IMR-90 (cell line): Measurements from ENCODE around the gene SOX30. TPM values are rescaled to one million over a fixed set of nuclear protein-coding genes. Genes with fewer than 3 reads are reported as not detected.

ENCODE experiments used
- ATAC-seq: fragments of 200-7000 bp; cut with Tn5 transposase; 2 replicates; pipeline ENCODE4 v1.9.1; 2020; ENCODE audit warnings: low read depth, mild to moderate bottlenecking, moderate library complexity
- BruUV-seq: library from RNA; stranded (reverse); fragments of 400-500 nt; replicated peaks from 2 replicates; lab custom pipeline; 2021; lab: Mats Ljungman, UMichigan
- CTCF ChIA-PET: fragments of 300-600 bp; formaldehyde crosslinking; extraction: SDS; loops from one replicate; lab custom pipeline; 2021; ENCODE audit warnings: antibody characterized with exemption; lab: Yijun Ruan, JAX
- POLR2A ChIA-PET: fragments of 300-600 bp; sonication (Branson Sonifier 250); formaldehyde crosslinking; loops from one replicate; lab custom pipeline; 2022; ENCODE audit warnings: antibody characterized with exemption; ENCODE audit not compliant: unreplicated experiment; lab: Charles Lee
- DNase-seq: peaks from one replicate; pipeline ENCODE4 v3.0.0; 2013
- H2AFZ ChIP-seq: replicated peaks from 2 replicates; pipeline ENCODE3; 2013; ENCODE audit warnings: low read length, mild to moderate bottlenecking; ENCODE audit not compliant: poor library complexity
- H2AK5ac ChIP-seq: 2 replicates; pipeline ENCODE4 v1.6.1; 2013; ENCODE audit warnings: low read depth, low read length, inconsistent platforms
- H2AK9ac ChIP-seq: replicated peaks from 2 replicates; pipeline ENCODE3; 2013; ENCODE audit warnings: mild to moderate bottlenecking, low read depth, low read length, moderate library complexity; ENCODE audit not compliant: poor library complexity
- H2BK120ac ChIP-seq: 2 replicates; pipeline ENCODE4 v1.6.1; 2013; ENCODE audit warnings: low read depth, low read length, inconsistent platforms
- H2BK15ac ChIP-seq: 3 replicates; pipeline ENCODE4 v1.6.1; 2013; ENCODE audit warnings: low read depth, low read length, inconsistent platforms
- H2BK20ac ChIP-seq: 2 replicates; pipeline ENCODE4 v1.6.1; 2013; ENCODE audit warnings: low read depth, mild to moderate bottlenecking, inconsistent platforms, low read length, moderate library complexity
- H2BK5ac ChIP-seq: 2 replicates; pipeline ENCODE4 v1.6.1; 2013; ENCODE audit warnings: mild to moderate bottlenecking, low read depth, low read length, inconsistent platforms; ENCODE audit not compliant: poor library complexity, severe bottlenecking
- H3K14ac ChIP-seq: replicated peaks from 2 replicates; pipeline ENCODE4 v1.6.1; 2013; ENCODE audit warnings: low read depth, low read length, inconsistent platforms
- H3K18ac ChIP-seq: 2 replicates; pipeline ENCODE4 v1.6.1; 2013; ENCODE audit warnings: low read depth, low read length, control low read depth
- H3K23ac ChIP-seq: 2 replicates; pipeline ENCODE4 v1.6.1; 2013; ENCODE audit warnings: low read depth, low read length, inconsistent platforms
- H3K27ac ChIP-seq: 2 replicates; pipeline ENCODE4 v1.5.1; 2013; ENCODE audit warnings: mild to moderate bottlenecking, control low read depth, low read length; ENCODE audit not compliant: insufficient read depth
- H3K27me3 ChIP-seq: 2 replicates; pipeline ENCODE4 v1.6.1; 2013; ENCODE audit warnings: low read length; ENCODE audit not compliant: control insufficient read depth, insufficient read depth
- H3K36me3 ChIP-seq: 2 replicates; pipeline ENCODE4 v1.6.1; 2013; ENCODE audit warnings: low read length, mixed read lengths; ENCODE audit not compliant: control insufficient read depth, insufficient read depth
- H3K4ac ChIP-seq: 2 replicates; pipeline ENCODE4 v1.6.1; 2013; ENCODE audit warnings: low read depth, low read length, inconsistent platforms
- H3K4me1 ChIP-seq: 2 replicates; pipeline ENCODE4 v1.6.1; 2013; ENCODE audit warnings: low read length, mixed read lengths; ENCODE audit not compliant: control insufficient read depth, insufficient read depth
- H3K4me2 ChIP-seq: 2 replicates; pipeline ENCODE4 v1.6.1; 2013; ENCODE audit warnings: low read depth, mild to moderate bottlenecking, control low read depth, low read length, moderate library complexity
- H3K4me3 ChIP-seq: 2 replicates; pipeline ENCODE4 v1.5.1; 2013; ENCODE audit warnings: low read depth, mild to moderate bottlenecking, control low read depth, low read length, moderate library complexity; ENCODE audit not compliant: insufficient read depth
- H3K56ac ChIP-seq: 2 replicates; pipeline ENCODE4 v1.6.1; 2013; ENCODE audit warnings: low read length, inconsistent platforms; ENCODE audit not compliant: insufficient read depth; ENCODE audit errors: extremely low read depth
- H3K79me1 ChIP-seq, 2 experiments: 2 replicates each; pipeline ENCODE4 v1.6.1; 2013; ENCODE audit warnings: low read length in 2 of 2, inconsistent platforms in 1 of 2, low read depth in 1 of 2
- H3K9ac ChIP-seq: 2 replicates; pipeline ENCODE4 v1.6.1; 2013; ENCODE audit warnings: low read depth, low read length, control low read depth
- H3K9me1 ChIP-seq: 2 replicates; pipeline ENCODE4 v1.6.1; 2013; ENCODE audit warnings: low read length, inconsistent platforms; ENCODE audit not compliant: insufficient read depth
- H3K9me3 ChIP-seq: 2 replicates; pipeline ENCODE4 v1.6.1; 2013; ENCODE audit warnings: low read length; ENCODE audit not compliant: control insufficient read depth, insufficient read depth
- H4K20me1 ChIP-seq: 2 replicates; pipeline ENCODE4 v1.6.1; 2013; ENCODE audit warnings: low read length, inconsistent platforms; ENCODE audit not compliant: insufficient read depth
- H4K5ac ChIP-seq: 2 replicates; pipeline ENCODE4 v1.6.1; 2013; ENCODE audit warnings: mild to moderate bottlenecking, low read depth, low read length, control low read depth
- H4K8ac ChIP-seq, 2 experiments: 2 replicates each; pipeline ENCODE4 v1.6.1; 2013; ENCODE audit warnings: low read depth in 2 of 2, low read length in 2 of 2, control low read depth in 1 of 2, inconsistent platforms in 1 of 2
- H4K91ac ChIP-seq: 2 replicates; pipeline ENCODE4 v1.6.1; 2013; ENCODE audit warnings: low read depth, low read length, inconsistent platforms; ENCODE audit not compliant: insufficient read depth
- BHLHE40 ChIP-seq: fragments of 150-350 bp; IDR thresholded peaks from 2 replicates; pipeline ENCODE4 v1.6.1; 2016; ENCODE audit warnings: mild to moderate bottlenecking, low read depth, low read length
- CEBPB ChIP-seq: IDR thresholded peaks from 2 replicates; pipeline ENCODE4 v1.6.1; 2012; ENCODE audit warnings: low read depth, low read length, improper control_type of control experiment
- ELK1 ChIP-seq: fragments of 150-350 bp; IDR thresholded peaks from 2 replicates; pipeline ENCODE4 v1.6.1; 2016; ENCODE audit warnings: low read depth, mild to moderate bottlenecking, low read length, moderate library complexity, borderline replicate concordance
- FOS ChIP-seq: fragments of 150-350 bp; IDR thresholded peaks from 2 replicates; pipeline ENCODE4 v1.6.1; 2016; ENCODE audit warnings: low read depth, low read length
- MAFK ChIP-seq: IDR thresholded peaks from 2 replicates; pipeline ENCODE4 v1.6.1; 2012; ENCODE audit warnings: low read depth, low read length, improper control_type of control experiment
- MAZ ChIP-seq: IDR thresholded peaks from 2 replicates; pipeline ENCODE4 v1.6.1; 2012; ENCODE audit warnings: low read depth, mild to moderate bottlenecking, low read length, improper control_type of control experiment, moderate library complexity, borderline replicate concordance
- MXI1 ChIP-seq: IDR thresholded peaks from 2 replicates; pipeline ENCODE4 v1.6.1; 2012; ENCODE audit warnings: low read depth, mild to moderate bottlenecking, low read length, moderate library complexity, borderline replicate concordance
- NFE2L2 ChIP-seq: fragments of 150-350 bp; IDR thresholded peaks from 2 replicates; pipeline ENCODE4 v1.6.1; 2016; ENCODE audit warnings: low read depth, mild to moderate bottlenecking, low read length
- POLR2A ChIP-seq: IDR thresholded peaks from 2 replicates; pipeline ENCODE4 v1.6.1; 2012; ENCODE audit warnings: mild to moderate bottlenecking, low read depth, low read length
- RAD21 ChIP-seq: IDR thresholded peaks from 2 replicates; pipeline ENCODE4 v1.6.1; 2012; ENCODE audit warnings: low read length, improper control_type of control experiment
- RFX5 ChIP-seq: IDR thresholded peaks from 2 replicates; pipeline ENCODE4 v1.8.0; 2012; ENCODE audit warnings: low read depth, mild to moderate bottlenecking, low read length, moderate library complexity
- SMC3 ChIP-seq: fragments of 150-350 bp; IDR thresholded peaks from 2 replicates; pipeline ENCODE4 v1.6.1; 2016; ENCODE audit warnings: low read depth, mild to moderate bottlenecking, antibody characterized with exemption, low read length, moderate library complexity
- USF2 ChIP-seq: fragments of 150-350 bp; IDR thresholded peaks from 2 replicates; pipeline ENCODE4 v1.6.1; 2017; ENCODE audit warnings: mild to moderate bottlenecking, antibody characterized with exemption, low read length, low read depth
- WGBS, 2 experiments: methylation state at CpG; one replicate each; pipeline versions ENCODE4 v1.1.5 to v1.1.7; 2013; ENCODE audit warnings: missing lambda C conversion rate in 2 of 2; ENCODE audit not compliant: insufficient read length in 1 of 2; ENCODE audit errors: extremely low coverage in 2 of 2; 5-methylcytosine and 5-hydroxymethylcytosine counted together
- dilution Hi-C: fragments of 300-500 bp; cut with HindIII; formaldehyde crosslinking; loops from one replicate; pipeline ENCODE4 v1.14.3; 2018; ENCODE audit warnings: low sequenced_read_pairs; ENCODE audit not compliant: unreplicated experiment
- in situ Hi-C: fragments of 300-500 bp; cut with MboI; formaldehyde crosslinking; loops from 3 replicates; pipeline ENCODE4 v1.14.3; 2019; ENCODE audit warnings: low sequenced_read_pairs, inconsistent platforms, mixed read lengths
- intact Hi-C: fragments of 100-400 bp; cut with micrococcal nuclease; formaldehyde crosslinking; loops from 2 replicates; pipeline ENCODE4 v1.10.0; 2022
- polyA plus RNA-seq, 3 experiments: library from polyadenylated mRNA; depleted of rRNA; stranded (reverse); fragments of >200 nt; gene quantifications; 2 replicates each; pipeline ENCODE4 v1.2.3, GENCODE V29; 2012; ENCODE audit warnings: low replicate concordance in 1 of 3
- total RNA-seq: library from RNA; depleted of rRNA; stranded (reverse); fragments of >200 nt; gene quantifications from 2 replicates; pipeline ENCODE4 v1.2.3, GENCODE V29; 2012

Gene SOX30
- total and polyA plus RNA-seq, 2 of the 4 experiments (the other 2 are of a cell fraction) = not detected

- Histone ChIP-seq H3K4me2 (no peak overlapping the region), H3K79me1 (peaks cover 0 to 3% of the 10 kb centered on the region in 2 experiments; a peak in 2 of 4 replicates), H3K27me3 (no peaks in the 10 kb centered on the region), H3K36me3 (no peaks in the 10 kb centered on the region), H3K9me3 (no peaks in the 10 kb centered on the region), H3K27ac (no peak overlapping the region), H2AK9ac (no peak overlapping the region), H2AFZ (no peak overlapping the region), H3K18ac (no peak overlapping the region), H4K8ac (no peak overlapping the region), H3K23ac (no peak overlapping the region), H3K9me1 (peaks cover 10% of the 10 kb centered on the region; the same call in 1 of the 2 replicates), H3K56ac (no peak overlapping the region), H3K4ac (no peak overlapping the region), H3K4me1 (peaks cover 3% of the 10 kb centered on the region), H2BK20ac (no peak overlapping the region), H2BK15ac (no peak overlapping the region), H3K9ac (no peak overlapping the region), H4K5ac (no peak overlapping the region), H4K91ac (no peak overlapping the region; the same call in 1 of the 2 replicates), H2BK120ac (no peak overlapping the region), H3K14ac (no peak overlapping the region), H3K4me3 (no peak overlapping the region), H4K20me1 (no peaks in the 10 kb centered on the region), H2BK5ac (no peak overlapping the region), H2AK5ac (no peak overlapping the region)
- no TSS peak for BruUV-seq
- TF ChIP-seq MXI1 (no peak), ELK1 (no peak), FOS (no peak), USF2 (no peak), RFX5 (no peak), CEBPB (no peak), SMC3 (no peak), MAZ (no peak), RAD21 (no peak), BHLHE40 (no peak), POLR2A (no peak), NFE2L2 (no peak), MAFK (no peak)
- CTCF ChIA-PET = no interaction called here
- POLR2A ChIA-PET = no interaction called here
- WGBS, 2 experiments = no CpG with 5 or more reads among the region's 5 CpGs
- ATAC-seq (no peak), DNase-seq (no peak)
- dilution Hi-C loops = no loop called here
- intact Hi-C loops = no loop called here
- in situ Hi-C loops = no loop called here
These were observed 70.3 kb downstream of the SOX30 start for GRCh38 chr5:157581901-157582300.
